HepG2 (cell line): ENCODE results near the gene FAM193A. TPM values are rescaled to one million over a fixed set of nuclear protein-coding genes. Genes with fewer than 3 reads are reported as not detected.

Source experiments
- ATAD3A ChIP-seq: sonication (generic); formaldehyde crosslinking; IDR thresholded peaks from 2 replicates; pipeline ENCODE4 v1.4.0; 2020; ENCODE audit warnings: missing genetic modification reagents
- DR1 ChIP-seq: sonication (generic); formaldehyde crosslinking; IDR thresholded peaks from 2 replicates; pipeline ENCODE4 v1.8.0; 2021; ENCODE audit warnings: mild to moderate bottlenecking, missing genetic modification reagents, inconsistent platforms
- EP300 ChIP-seq, 3 experiments: sonication (generic) in 1 of 3; formaldehyde crosslinking in 1 of 3; IDR thresholded peaks; 2 replicates each; pipeline versions ENCODE4 v1.5.1 to v1.6.1; 2011 to 2020; ENCODE audit warnings: low read depth in 2 of 3, low read length in 2 of 3, borderline replicate concordance in 1 of 3, improper control_type of control experiment in 1 of 3, mild to moderate bottlenecking in 1 of 3, missing genetic modification reagents in 1 of 3, moderate library complexity in 1 of 3
- ERF ChIP-seq: IDR thresholded peaks from 2 replicates; pipeline ENCODE4 v1.6.1; 2018; ENCODE audit warnings: missing biosample characterization, missing genetic modification reagents
- ESRRA ChIP-seq: sonication (generic); formaldehyde crosslinking; IDR thresholded peaks from 2 replicates; pipeline ENCODE4 v1.5.1; 2020; ENCODE audit warnings: mild to moderate bottlenecking, low read depth, missing genetic modification reagents
- KDM6A ChIP-seq: IDR thresholded peaks from 2 replicates; pipeline ENCODE4 v1.6.1; 2016; ENCODE audit warnings: low read depth
- MIER3 ChIP-seq: IDR thresholded peaks from 2 replicates; pipeline ENCODE4 v1.6.1; 2016; ENCODE audit warnings: missing compliant biosample characterization, borderline replicate concordance
- MYC ChIP-seq: sonication (generic); formaldehyde crosslinking; IDR thresholded peaks from 2 replicates; pipeline ENCODE4 v1.9.0; 2021; ENCODE audit warnings: missing genetic modification reagents, borderline replicate concordance
- SIX1 ChIP-seq: sonication (generic); formaldehyde crosslinking; IDR thresholded peaks from 2 replicates; pipeline ENCODE4 v1.4.0; 2020; ENCODE audit warnings: missing genetic modification reagents, borderline replicate concordance
- ZNF256 ChIP-seq: sonication (generic); formaldehyde crosslinking; conservative IDR thresholded peaks from 2 replicates; pipeline ENCODE4 v1.4.0; 2020; ENCODE audit warnings: missing genetic modification reagents
- ZNF326 ChIP-seq: sonication (generic); formaldehyde crosslinking; IDR thresholded peaks from 2 replicates; pipeline ENCODE4 v1.4.0; 2020; ENCODE audit warnings: missing genetic modification reagents, borderline replicate concordance
- ZNF337 ChIP-seq: sonication (generic); formaldehyde crosslinking; IDR thresholded peaks from 2 replicates; pipeline ENCODE4 v1.5.1; 2020; ENCODE audit warnings: missing genetic modification reagents, low read depth, mild to moderate bottlenecking, borderline replicate concordance
- ZNF678 ChIP-seq: sonication (generic); formaldehyde crosslinking; IDR thresholded peaks from 2 replicates; pipeline ENCODE4 v1.4.0; 2020; ENCODE audit warnings: mild to moderate bottlenecking, missing genetic modification reagents
- ZNF788 ChIP-seq: sonication (generic); formaldehyde crosslinking; IDR thresholded peaks from 2 replicates; pipeline ENCODE4 v1.5.0; 2020; ENCODE audit warnings: mild to moderate bottlenecking, missing genetic modification reagents, borderline replicate concordance
- ZNF841 ChIP-seq: sonication (generic); formaldehyde crosslinking; IDR thresholded peaks from 2 replicates; pipeline ENCODE4 v1.8.1; 2023; ENCODE audit warnings: missing genetic modification reagents, borderline replicate concordance
- polyA plus RNA-seq, 8 experiments: library from polyadenylated mRNA; depleted of rRNA in 3 of 8; stranded (reverse) in 7 of 8; unstranded in 1 of 8; fragments of >200 nt; fragmentation: Illumina TruSeq in 4 of 8; extraction: Trizol in 4 of 8; gene quantifications; 2 replicates each; pipeline versions ENCODE4 v1.2.1 to v1.2.3, GENCODE V29; 2011 to 2016; ENCODE audit warnings: low read depth in 4 of 8, missing spikeins in 1 of 8, mixed read lengths in 1 of 8; ENCODE audit not compliant: insufficient read depth in 1 of 8
- total RNA-seq, 5 experiments: library from RNA; depleted of rRNA; stranded (reverse); fragments of >200 nt; fragmentation: Illumina TruSeq; extraction: Trizol; gene quantifications; 2 replicates each; pipeline ENCODE4 v1.2.3, GENCODE V29; 2016; ENCODE audit warnings: low read depth in 1 of 5
- TF ChIP-seq, protein P1 (sequence below): sonication (generic); formaldehyde crosslinking; IDR thresholded peaks from 2 replicates; pipeline ENCODE4 v1.4.0; 2020; ENCODE audit warnings: missing genetic modification reagents
- TF ChIP-seq, protein P2 (sequence below): IDR thresholded peaks from 2 replicates; pipeline ENCODE4 v1.6.1; 2016; ENCODE audit warnings: mild to moderate bottlenecking
- TF ChIP-seq, protein P3 (sequence below): sonication (generic); formaldehyde crosslinking; IDR thresholded peaks from 2 replicates; pipeline ENCODE4 v1.4.0; 2020; ENCODE audit warnings: mild to moderate bottlenecking, missing genetic modification reagents
- TF ChIP-seq, protein P4 (sequence below): fragments of 450-650 bp; IDR thresholded peaks from 2 replicates; pipeline ENCODE4 v1.6.1; 2016
- TF ChIP-seq, protein P5 (sequence below): sonication (generic); formaldehyde crosslinking; IDR thresholded peaks from 2 replicates; pipeline ENCODE4 v1.5.0; 2020; ENCODE audit warnings: missing genetic modification reagents, mild to moderate bottlenecking, borderline replicate concordance

The FAM193A gene
- total and polyA plus RNA-seq, 2 of the 13 experiments (the other 11 are each of a cell fraction or from before 2014, with no cell fraction given) = 5.7 to 8.7 TPM

DNA sequence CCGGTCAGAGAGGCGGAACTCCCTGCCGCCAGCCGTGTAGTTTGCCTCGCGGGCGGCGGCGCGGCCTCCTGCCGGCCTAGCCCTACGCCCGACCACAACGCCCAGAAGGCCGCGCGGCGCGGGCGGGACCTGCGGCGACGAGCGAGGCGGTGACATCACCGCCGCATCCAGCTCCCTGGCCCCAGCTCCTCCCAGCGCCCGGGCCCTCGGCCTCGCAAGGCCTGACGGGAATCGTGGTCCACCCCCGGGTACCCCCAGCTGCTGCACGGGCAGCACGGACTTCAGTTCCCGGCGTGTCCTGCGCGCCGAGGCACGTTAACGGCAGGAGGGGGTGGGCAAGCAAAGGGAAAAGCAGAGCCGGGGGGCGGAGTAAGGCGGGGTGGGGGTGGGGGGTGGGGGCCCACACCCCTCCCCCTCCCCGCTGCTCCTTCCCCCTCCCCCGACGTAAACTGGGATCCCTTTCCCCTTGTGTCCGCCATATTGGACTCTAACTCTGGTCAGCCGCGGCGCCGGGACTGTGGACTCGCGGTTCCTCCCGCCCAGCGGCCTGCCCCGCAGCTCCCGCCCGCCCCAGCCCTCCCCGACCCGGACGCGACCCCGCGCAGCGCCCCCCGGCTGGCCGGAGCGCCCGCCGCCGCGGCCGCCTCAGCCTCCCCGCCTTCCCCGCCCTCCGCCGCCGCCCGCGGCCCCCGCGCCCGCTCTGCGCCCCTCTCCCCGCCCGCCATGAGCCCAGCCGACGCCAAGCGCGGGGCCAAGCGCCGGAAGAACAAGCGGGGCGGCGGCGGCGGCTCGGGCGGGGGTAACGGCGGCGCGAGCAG is at the start of gene FAM193A (continued):
- TF ChIP-seq, protein P1, sequence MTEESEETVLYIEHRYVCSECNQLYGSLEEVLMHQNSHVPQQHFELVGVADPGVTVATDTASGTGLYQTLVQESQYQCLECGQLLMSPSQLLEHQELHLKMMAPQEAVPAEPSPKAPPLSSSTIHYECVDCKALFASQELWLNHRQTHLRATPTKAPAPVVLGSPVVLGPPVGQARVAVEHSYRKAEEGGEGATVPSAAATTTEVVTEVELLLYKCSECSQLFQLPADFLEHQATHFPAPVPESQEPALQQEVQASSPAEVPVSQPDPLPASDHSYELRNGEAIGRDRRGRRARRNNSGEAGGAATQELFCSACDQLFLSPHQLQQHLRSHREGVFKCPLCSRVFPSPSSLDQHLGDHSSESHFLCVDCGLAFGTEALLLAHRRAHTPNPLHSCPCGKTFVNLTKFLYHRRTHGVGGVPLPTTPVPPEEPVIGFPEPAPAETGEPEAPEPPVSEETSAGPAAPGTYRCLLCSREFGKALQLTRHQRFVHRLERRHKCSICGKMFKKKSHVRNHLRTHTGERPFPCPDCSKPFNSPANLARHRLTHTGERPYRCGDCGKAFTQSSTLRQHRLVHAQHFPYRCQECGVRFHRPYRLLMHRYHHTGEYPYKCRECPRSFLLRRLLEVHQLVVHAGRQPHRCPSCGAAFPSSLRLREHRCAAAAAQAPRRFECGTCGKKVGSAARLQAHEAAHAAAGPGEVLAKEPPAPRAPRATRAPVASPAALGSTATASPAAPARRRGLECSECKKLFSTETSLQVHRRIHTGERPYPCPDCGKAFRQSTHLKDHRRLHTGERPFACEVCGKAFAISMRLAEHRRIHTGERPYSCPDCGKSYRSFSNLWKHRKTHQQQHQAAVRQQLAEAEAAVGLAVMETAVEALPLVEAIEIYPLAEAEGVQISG = no peak; the same call in 1 of the 2 replicates
- TF ChIP-seq, protein P2, sequence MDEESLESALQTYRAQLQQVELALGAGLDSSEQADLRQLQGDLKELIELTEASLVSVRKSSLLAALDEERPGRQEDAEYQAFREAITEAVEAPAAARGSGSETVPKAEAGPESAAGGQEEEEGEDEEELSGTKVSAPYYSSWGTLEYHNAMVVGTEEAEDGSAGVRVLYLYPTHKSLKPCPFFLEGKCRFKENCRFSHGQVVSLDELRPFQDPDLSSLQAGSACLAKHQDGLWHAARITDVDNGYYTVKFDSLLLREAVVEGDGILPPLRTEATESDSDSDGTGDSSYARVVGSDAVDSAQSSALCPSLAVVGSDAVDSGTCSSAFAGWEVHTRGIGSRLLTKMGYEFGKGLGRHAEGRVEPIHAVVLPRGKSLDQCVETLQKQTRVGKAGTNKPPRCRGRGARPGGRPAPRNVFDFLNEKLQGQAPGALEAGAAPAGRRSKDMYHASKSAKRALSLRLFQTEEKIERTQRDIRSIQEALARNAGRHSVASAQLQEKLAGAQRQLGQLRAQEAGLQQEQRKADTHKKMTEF = 0 out of 2 replicates have a peak, but pooled peaks have one; percentile 14
- TF ChIP-seq, protein P3, sequence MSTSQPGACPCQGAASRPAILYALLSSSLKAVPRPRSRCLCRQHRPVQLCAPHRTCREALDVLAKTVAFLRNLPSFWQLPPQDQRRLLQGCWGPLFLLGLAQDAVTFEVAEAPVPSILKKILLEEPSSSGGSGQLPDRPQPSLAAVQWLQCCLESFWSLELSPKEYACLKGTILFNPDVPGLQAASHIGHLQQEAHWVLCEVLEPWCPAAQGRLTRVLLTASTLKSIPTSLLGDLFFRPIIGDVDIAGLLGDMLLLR (CRISPR knock-in tag) = 0 out of 2 replicates have a peak, but pooled peaks have one; percentile 6
- TF ChIP-seq ZNF326 (no peak), KDM6A (CRISPR knock-in tag) (no peak), DR1 (CRISPR knock-in tag) (no peak; the same call in 1 of the 2 replicates), ZNF256 (CRISPR knock-in tag) (no peak), ESRRA (CRISPR knock-in tag) (peak; percentile 33; the same call in 1 of the 2 replicates), MIER3 (CRISPR knock-in tag) (no peak), MYC (CRISPR knock-in tag) (peak; percentile 57; the same call in 1 of the 2 replicates), EP300 (IDR thresholded peaks at IDR 0.05; ENCODE audit: low read depth in 2 of 2, low read length in 2 of 2) (peak in 1 of 2 experiments; percentile 47; a peak in 1 of 4 replicates), EP300 (CRISPR knock-in tag; IDR thresholded peaks at IDR 0.05; ENCODE audit: borderline replicate concordance) (no peak), SIX1 (CRISPR knock-in tag) (no peak), ZNF841 (no peak), ERF (CRISPR knock-in tag) (peak; percentile 47; the same call in 1 of the 2 replicates), ATAD3A (CRISPR knock-in tag) (no peak), ZNF337 (CRISPR knock-in tag) (no peak), ZNF788 (no peak), ZNF678 (no peak)
- TF ChIP-seq, protein P4, sequence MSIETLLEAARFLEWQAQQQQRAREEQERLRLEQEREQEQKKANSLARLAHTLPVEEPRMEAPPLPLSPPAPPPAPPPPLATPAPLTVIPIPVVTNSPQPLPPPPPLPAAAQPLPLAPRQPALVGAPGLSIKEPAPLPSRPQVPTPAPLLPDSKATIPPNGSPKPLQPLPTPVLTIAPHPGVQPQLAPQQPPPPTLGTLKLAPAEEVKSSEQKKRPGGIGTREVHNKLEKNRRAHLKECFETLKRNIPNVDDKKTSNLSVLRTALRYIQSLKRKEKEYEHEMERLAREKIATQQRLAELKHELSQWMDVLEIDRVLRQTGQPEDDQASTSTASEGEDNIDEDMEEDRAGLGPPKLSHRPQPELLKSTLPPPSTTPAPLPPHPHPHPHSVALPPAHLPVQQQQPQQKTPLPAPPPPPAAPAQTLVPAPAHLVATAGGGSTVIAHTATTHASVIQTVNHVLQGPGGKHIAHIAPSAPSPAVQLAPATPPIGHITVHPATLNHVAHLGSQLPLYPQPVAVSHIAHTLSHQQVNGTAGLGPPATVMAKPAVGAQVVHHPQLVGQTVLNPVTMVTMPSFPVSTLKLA = peak; percentile 37; the same call in 1 of the 2 replicates
- TF ChIP-seq, protein P5, sequence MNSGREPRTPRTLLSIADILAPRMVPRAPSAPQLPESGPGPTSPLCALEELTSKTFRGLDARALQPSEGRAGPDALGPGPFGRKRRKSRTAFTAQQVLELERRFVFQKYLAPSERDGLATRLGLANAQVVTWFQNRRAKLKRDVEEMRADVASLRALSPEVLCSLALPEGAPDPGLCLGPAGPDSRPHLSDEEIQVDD (CRISPR knock-in tag) = no peak
